H9 (cell line): ENCODE data around the gene MFSD12. TPM values are rescaled to one million over a fixed set of nuclear protein-coding genes. Genes with fewer than 3 reads are reported as not detected.

Experiments
- DNase-seq: peaks from one replicate; pipeline ENCODE4 v3.0.0-alpha.2; 2017
- H2AFZ ChIP-seq: one replicate; pipeline ENCODE4 v1.6.1; 2013; ENCODE audit warnings: mild to moderate bottlenecking, low read length, control low read depth, moderate library complexity
- H2AK5ac ChIP-seq: 2 replicates; pipeline ENCODE4 v1.6.1; 2013; ENCODE audit warnings: low read length, control low read depth, mixed read lengths; ENCODE audit not compliant: insufficient read length
- H2BK120ac ChIP-seq: one replicate; pipeline ENCODE4 v1.6.1; 2013; ENCODE audit warnings: low read depth, mild to moderate bottlenecking, low read length, control low read depth, inconsistent platforms; ENCODE audit not compliant: poor library complexity, severe bottlenecking
- H2BK12ac ChIP-seq: 2 replicates; pipeline ENCODE4 v1.6.1; 2013; ENCODE audit warnings: low read length, control low read depth, mixed read lengths, low read depth; ENCODE audit not compliant: insufficient read length
- H2BK15ac ChIP-seq: 2 replicates; pipeline ENCODE4 v1.6.1; 2013; ENCODE audit warnings: low read depth, low read length, control low read depth
- H2BK20ac ChIP-seq: one replicate; pipeline ENCODE4 v1.6.1; 2013; ENCODE audit warnings: low read depth, mild to moderate bottlenecking, low read length, control low read depth, inconsistent platforms; ENCODE audit not compliant: poor library complexity, severe bottlenecking
- H2BK5ac ChIP-seq: 2 replicates; pipeline ENCODE4 v1.6.1; 2013; ENCODE audit warnings: low read length, control low read depth, mixed read lengths; ENCODE audit not compliant: insufficient read length
- H3K14ac ChIP-seq: 2 replicates; pipeline ENCODE4 v1.6.1; 2013; ENCODE audit warnings: low read length, control low read depth; ENCODE audit not compliant: insufficient read depth
- H3K18ac ChIP-seq: 2 replicates; pipeline ENCODE4 v1.6.1; 2013; ENCODE audit warnings: low read depth, mild to moderate bottlenecking, mixed read lengths, low read length, control low read depth; ENCODE audit not compliant: insufficient read length
- H3K23ac ChIP-seq: 2 replicates; pipeline ENCODE4 v1.6.1; 2013; ENCODE audit warnings: low read length, control low read depth, mixed read lengths, low read depth; ENCODE audit not compliant: insufficient read length
- H3K23me2 ChIP-seq: 2 replicates; pipeline ENCODE4 v1.6.1; 2013; ENCODE audit warnings: low read depth, mild to moderate bottlenecking, mixed read lengths, low read length, control low read depth; ENCODE audit not compliant: insufficient read length, poor library complexity, severe bottlenecking
- H3K27ac ChIP-seq: 2 replicates; pipeline ENCODE4 v1.5.1; 2013; ENCODE audit warnings: low read length, control low read depth, mixed read lengths, low read depth; ENCODE audit not compliant: insufficient read length
- H3K27me3 ChIP-seq: 2 replicates; pipeline ENCODE4 v1.6.1; 2013; ENCODE audit warnings: low read length, control low read depth, inconsistent platforms; ENCODE audit not compliant: insufficient read depth
- H3K4ac ChIP-seq: 2 replicates; pipeline ENCODE4 v1.6.1; 2013; ENCODE audit warnings: low read depth, mild to moderate bottlenecking, control low read depth, inconsistent platforms, low read length, moderate library complexity
- H3K4me1 ChIP-seq: 2 replicates; pipeline ENCODE4 v1.6.1; 2013; ENCODE audit warnings: low read length, control low read depth, inconsistent platforms; ENCODE audit not compliant: insufficient read depth
- H3K4me2 ChIP-seq: 2 replicates; pipeline ENCODE4 v1.6.1; 2013; ENCODE audit warnings: low read length, control low read depth, mixed read lengths; ENCODE audit not compliant: insufficient read length, insufficient read depth
- H3K56ac ChIP-seq: 2 replicates; pipeline ENCODE4 v1.6.1; 2013; ENCODE audit warnings: low read depth, mild to moderate bottlenecking, mixed read lengths, low read length, control low read depth; ENCODE audit not compliant: insufficient read length
- H3K79me1 ChIP-seq: 2 replicates; pipeline ENCODE4 v1.6.1; 2013; ENCODE audit warnings: low read depth, mild to moderate bottlenecking, moderate library complexity, low read length, control low read depth, inconsistent platforms; ENCODE audit not compliant: insufficient read depth, poor library complexity, severe bottlenecking
- H3K79me2 ChIP-seq: 2 replicates; pipeline ENCODE4 v1.6.1; 2013; ENCODE audit warnings: low read length, control low read depth, inconsistent platforms; ENCODE audit not compliant: insufficient read depth
- H3K9ac ChIP-seq: 2 replicates; pipeline ENCODE4 v1.6.1; 2013; ENCODE audit warnings: low read length, control low read depth, mixed read lengths; ENCODE audit not compliant: insufficient read length; ENCODE audit errors: extremely low read depth
- H3K9me3 ChIP-seq: one replicate; pipeline ENCODE4 v1.6.1; 2013; ENCODE audit warnings: low read depth, low read length, inconsistent platforms; ENCODE audit not compliant: control insufficient read depth
- H3T11ph ChIP-seq: one replicate; pipeline ENCODE4 v1.6.1; 2013; ENCODE audit warnings: mild to moderate bottlenecking, low read length, control low read depth, inconsistent platforms
- H4K20me1 ChIP-seq: one replicate; pipeline ENCODE4 v1.6.1; 2013; ENCODE audit not compliant: control insufficient read depth, insufficient read length, insufficient read depth
- H4K5ac ChIP-seq: 2 replicates; pipeline ENCODE4 v1.6.1; 2013; ENCODE audit warnings: low read depth, mild to moderate bottlenecking, mixed read lengths, low read length, control low read depth; ENCODE audit not compliant: insufficient read length
- H4K8ac ChIP-seq: replicated peaks from 2 replicates; pipeline ENCODE4 v1.6.1; 2013; ENCODE audit warnings: low read length, control low read depth, mixed read lengths, low read depth; ENCODE audit not compliant: insufficient read length
- H4K91ac ChIP-seq: 2 replicates; pipeline ENCODE4 v1.6.1; 2013; ENCODE audit warnings: low read depth, mild to moderate bottlenecking, moderate library complexity, mixed read lengths, low read length, control low read depth; ENCODE audit not compliant: insufficient read length
- H3K27ac Mint-ChIP-seq, 3 experiments: 2 replicates in 2 of 3; 3 replicates in 1 of 3; pipeline ENCODE4 v1.8.0; 2020 to 2021; ENCODE audit warnings: mixed read lengths in 3 of 3, mild to moderate bottlenecking in 1 of 3, moderate library complexity in 1 of 3
- H3K27me3 Mint-ChIP-seq: 2 replicates; pipeline ENCODE4 v1.8.0; 2021; ENCODE audit warnings: low read depth, mild to moderate bottlenecking, moderate library complexity, mixed read lengths
- H3K36me3 Mint-ChIP-seq, 3 experiments: 2 replicates in 2 of 3; 3 replicates in 1 of 3; pipeline ENCODE4 v1.8.0; 2020 to 2021; ENCODE audit warnings: low read depth in 3 of 3, mixed read lengths in 3 of 3; ENCODE audit not compliant: insufficient read depth in 1 of 3
- H3K4me1 Mint-ChIP-seq, 2 experiments: 2 replicates each; pipeline ENCODE4 v1.8.0; 2020; ENCODE audit warnings: mixed read lengths in 2 of 2
- H3K4me3 Mint-ChIP-seq, 2 experiments: 2 replicates in 1 of 2; 3 replicates in 1 of 2; pipeline ENCODE4 v1.8.0; 2020 to 2021; ENCODE audit warnings: mild to moderate bottlenecking in 2 of 2, mixed read lengths in 2 of 2, moderate library complexity in 1 of 2
- H3K9me3 Mint-ChIP-seq, 2 experiments: 2 replicates in 1 of 2; 3 replicates in 1 of 2; pipeline ENCODE4 v1.8.0; 2020; ENCODE audit warnings: mild to moderate bottlenecking in 2 of 2, mixed read lengths in 2 of 2, moderate library complexity in 1 of 2
- WGBS: extraction: QIAGEN DNeasy Blood & Tissue Kit; methylation state at CpG from one replicate; pipeline ENCODE4 v1.1.7; 2013; ENCODE audit warnings: missing lambda C conversion rate, low lambda C conversion rate, mixed read lengths; ENCODE audit not compliant: insufficient read length; ENCODE audit errors: extremely low coverage; 5-methylcytosine and 5-hydroxymethylcytosine counted together
- total RNA-seq: library from RNA; stranded (reverse); gene quantifications from 2 replicates; pipeline ENCODE4 v1.2.1, GENCODE V29; 2021
- TF ChIP-seq, protein P1 (sequence below): fragments of 200-600 bp; sonication (generic); conservative IDR thresholded peaks from 3 replicates; pipeline ENCODE4 v1.8.0; 2021; ENCODE audit warnings: antibody characterized with exemption, mild to moderate bottlenecking

Gene MFSD12
- total RNA-seq, 1 experiment from 2014 or later, result 58.8 TPM

DNA sequence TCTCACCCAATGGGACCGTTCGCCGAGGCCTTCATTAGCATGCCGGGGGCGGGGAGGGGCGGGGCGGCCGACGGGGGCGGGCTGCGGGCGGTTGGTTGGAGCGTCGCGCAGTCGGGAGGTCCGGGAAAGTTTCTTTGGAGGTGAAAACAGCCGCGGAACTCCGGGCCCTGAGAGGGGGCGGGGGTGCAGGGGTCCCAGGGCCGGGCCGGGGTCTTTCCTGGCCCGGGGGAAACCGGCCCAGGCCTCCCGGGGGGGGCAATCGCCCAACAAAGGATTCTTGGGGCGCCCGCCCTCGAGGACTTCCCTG lies 15.4 kb upstream of the MFSD12 start, which contains the start of gene HMG20B:
TSS of gene HMG20B (plus strand) at position 90 of the 307 bp plus-strand sequence. CDS start 366 bp downstream, outside the sequence.
- Mint-ChIP-seq H3K4me3 (peak within 1 kb of the TSS; percentile 73 to 87), H3K27ac (peak within 1 kb of the TSS in 1 of 3 experiments; percentile 31; a peak in 2 of 7 replicates), H3K27me3 (peaks cover 6% of the 10 kb centered on the region), H3K9me3 (no peaks in the 10 kb centered on the region; a peak in 1 of 5 replicates), H3K4me1 (peaks cover 13 to 24% of the 10 kb centered on the region in 2 experiments), H3K36me3 (peaks cover 8 to 10% (median 9%) of the 10 kb centered on the region in 3 experiments)
- H3K4ac ChIP-seq, result no peak within 1 kb of the TSS
- no peak for DNase-seq
- H2BK12ac ChIP-seq, result no peak within 1 kb of the TSS
- H2BK120ac ChIP-seq, result no peak within 1 kb of the TSS
- H3K4me2 ChIP-seq, result peak within 1 kb of the TSS; percentile 66
- no peak within 1 kb of the TSS for H3T11ph ChIP-seq
- no peak within 1 kb of the TSS for H4K8ac ChIP-seq
- TF ChIP-seq, protein P1, sequence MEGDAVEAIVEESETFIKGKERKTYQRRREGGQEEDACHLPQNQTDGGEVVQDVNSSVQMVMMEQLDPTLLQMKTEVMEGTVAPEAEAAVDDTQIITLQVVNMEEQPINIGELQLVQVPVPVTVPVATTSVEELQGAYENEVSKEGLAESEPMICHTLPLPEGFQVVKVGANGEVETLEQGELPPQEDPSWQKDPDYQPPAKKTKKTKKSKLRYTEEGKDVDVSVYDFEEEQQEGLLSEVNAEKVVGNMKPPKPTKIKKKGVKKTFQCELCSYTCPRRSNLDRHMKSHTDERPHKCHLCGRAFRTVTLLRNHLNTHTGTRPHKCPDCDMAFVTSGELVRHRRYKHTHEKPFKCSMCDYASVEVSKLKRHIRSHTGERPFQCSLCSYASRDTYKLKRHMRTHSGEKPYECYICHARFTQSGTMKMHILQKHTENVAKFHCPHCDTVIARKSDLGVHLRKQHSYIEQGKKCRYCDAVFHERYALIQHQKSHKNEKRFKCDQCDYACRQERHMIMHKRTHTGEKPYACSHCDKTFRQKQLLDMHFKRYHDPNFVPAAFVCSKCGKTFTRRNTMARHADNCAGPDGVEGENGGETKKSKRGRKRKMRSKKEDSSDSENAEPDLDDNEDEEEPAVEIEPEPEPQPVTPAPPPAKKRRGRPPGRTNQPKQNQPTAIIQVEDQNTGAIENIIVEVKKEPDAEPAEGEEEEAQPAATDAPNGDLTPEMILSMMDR, result no peak
- no peaks in the 10 kb centered on the region for H3K79me1 ChIP-seq
- H3K9me3 ChIP-seq, result no peaks in the 10 kb centered on the region
- peak within 1 kb of the TSS; percentile 4 for H3K9ac ChIP-seq
- H2BK5ac ChIP-seq, result no peak within 1 kb of the TSS
- no peaks in the 10 kb centered on the region for H3K27me3 ChIP-seq
- H2BK20ac ChIP-seq, result no peak within 1 kb of the TSS
- no peak within 1 kb of the TSS for H4K91ac ChIP-seq
- H3K27ac ChIP-seq, result no peak within 1 kb of the TSS
- H4K20me1 ChIP-seq, result no peaks in the 10 kb centered on the region
- no peak within 1 kb of the TSS for H3K14ac ChIP-seq
- H3K56ac ChIP-seq, result no peak within 1 kb of the TSS
- no peak within 1 kb of the TSS for H2AFZ ChIP-seq
- no peaks in the 10 kb centered on the region for H3K79me2 ChIP-seq
- H3K4me1 ChIP-seq, result no peaks in the 10 kb centered on the region
- H2BK15ac ChIP-seq, result no peak within 1 kb of the TSS
- WGBS, result no CpG with 5 or more reads among the region's 30 CpGs
- peaks cover 9% of the 10 kb centered on the region for H3K23me2 ChIP-seq
- H2AK5ac ChIP-seq, result no peak within 1 kb of the TSS
- H4K5ac ChIP-seq, result no peak within 1 kb of the TSS
- no peak within 1 kb of the TSS for H3K23ac ChIP-seq
- peak within 1 kb of the TSS; percentile 38 for H3K18ac ChIP-seq
